Neuronal stem cell (in vitro differentiated cells): ENCODE data around the gene NUDT7.

Experiments used
- DNase-seq: peaks from one replicate; pipeline ENCODE4 v3.0.0-alpha.2; 2013; ENCODE audit warnings: low spot score
- H2AFZ ChIP-seq: one replicate; pipeline ENCODE4 v1.6.1; 2013; ENCODE audit warnings: mild to moderate bottlenecking, low read length, inconsistent platforms
- H2AK5ac ChIP-seq: 2 replicates; pipeline ENCODE4 v1.6.1; 2013; ENCODE audit warnings: low read depth, mild to moderate bottlenecking, inconsistent platforms, low read length, moderate library complexity, mixed read lengths
- H2BK120ac ChIP-seq: 2 replicates; pipeline ENCODE4 v1.6.1; 2013; ENCODE audit warnings: low read depth, mild to moderate bottlenecking, inconsistent platforms, low read length, moderate library complexity, mixed read lengths
- H2BK12ac ChIP-seq: one replicate; pipeline ENCODE4 v1.6.1; 2013; ENCODE audit warnings: low read length, inconsistent platforms
- H2BK15ac ChIP-seq: 2 replicates; pipeline ENCODE4 v1.6.1; 2013; ENCODE audit warnings: mild to moderate bottlenecking, low read length, inconsistent platforms, mixed read lengths
- H2BK5ac ChIP-seq: one replicate; pipeline ENCODE4 v1.6.1; 2013; ENCODE audit warnings: inconsistent platforms, mild to moderate bottlenecking, low read length, moderate library complexity
- H3K14ac ChIP-seq: one replicate; pipeline ENCODE4 v1.6.1; 2013; ENCODE audit warnings: low read length, inconsistent platforms
- H3K18ac ChIP-seq: 2 replicates; pipeline ENCODE4 v1.6.1; 2013; ENCODE audit warnings: low read length, inconsistent platforms
- H3K23ac ChIP-seq: 2 replicates; pipeline ENCODE4 v1.6.1; 2013; ENCODE audit warnings: low read depth, mild to moderate bottlenecking, mixed read lengths, low read length, inconsistent platforms; ENCODE audit not compliant: poor library complexity
- H3K27ac ChIP-seq: replicated peaks from 3 replicates; pipeline ENCODE4 v1.5.1; 2013; ENCODE audit warnings: low read length, inconsistent platforms
- H3K27me3 ChIP-seq, 3 experiments: 2 replicates each; pipeline ENCODE4 v1.6.1; 2013; ENCODE audit warnings: low read length in 3 of 3, mild to moderate bottlenecking in 2 of 3, inconsistent platforms in 1 of 3, low read depth in 1 of 3, mixed read lengths in 1 of 3, moderate library complexity in 1 of 3; ENCODE audit not compliant: control insufficient read depth in 3 of 3, insufficient read depth in 3 of 3
- H3K36me3 ChIP-seq, 2 donors: replicated peaks in 1 of 2; 2 replicates each; pipeline ENCODE4 v1.6.1; 2013; ENCODE audit warnings: low read length in 2 of 2; ENCODE audit not compliant: control insufficient read depth in 2 of 2, insufficient read depth in 2 of 2
- H3K4ac ChIP-seq: 2 replicates; pipeline ENCODE4 v1.6.1; 2013; ENCODE audit warnings: inconsistent platforms, mild to moderate bottlenecking, low read length, moderate library complexity
- H3K4me1 ChIP-seq, 2 donors: 1 replicate in 1 of 2; 2 replicates in 1 of 2; pipeline ENCODE4 v1.6.1; 2013; ENCODE audit warnings: low read length in 2 of 2, low read depth in 1 of 2; ENCODE audit not compliant: control insufficient read depth in 2 of 2, insufficient read depth in 1 of 2
- H3K4me2 ChIP-seq: one replicate; pipeline ENCODE4 v1.6.1; 2013; ENCODE audit warnings: mild to moderate bottlenecking, low read length, inconsistent platforms; ENCODE audit not compliant: insufficient read depth, poor library complexity, severe bottlenecking
- H3K4me3 ChIP-seq, 2 donors: 2 replicates each; pipeline ENCODE4 v1.5.1; 2013; ENCODE audit warnings: low read length in 2 of 2, mild to moderate bottlenecking in 2 of 2, inconsistent platforms in 1 of 2, moderate library complexity in 1 of 2
- H3K79me1 ChIP-seq: one replicate; pipeline ENCODE4 v1.6.1; 2013; ENCODE audit warnings: low read depth, mild to moderate bottlenecking, inconsistent platforms, low read length, moderate library complexity
- H3K9ac ChIP-seq: one replicate; pipeline ENCODE4 v1.6.1; 2013; ENCODE audit warnings: mild to moderate bottlenecking, low read depth, low read length, inconsistent platforms; ENCODE audit not compliant: poor library complexity
- H3K9me3 ChIP-seq, 2 donors: replicated peaks in 1 of 2; 2 replicates each; pipeline versions ENCODE3 to v1.6.1; 2013; ENCODE audit warnings: low read length in 2 of 2, mild to moderate bottlenecking in 2 of 2, inconsistent platforms in 1 of 2, low read depth in 1 of 2, mixed read lengths in 1 of 2, moderate library complexity in 1 of 2; ENCODE audit not compliant: control insufficient read depth in 2 of 2, insufficient read depth in 1 of 2
- H4K8ac ChIP-seq: one replicate; pipeline ENCODE4 v1.6.1; 2013; ENCODE audit warnings: low read depth, mild to moderate bottlenecking, inconsistent platforms, low read length, moderate library complexity
- H4K91ac ChIP-seq: one replicate; pipeline ENCODE4 v1.6.1; 2013; ENCODE audit warnings: low read length, low read depth, mild to moderate bottlenecking, inconsistent platforms; ENCODE audit not compliant: poor library complexity
- WGBS, 2 donors: extraction: QIAGEN DNeasy Blood & Tissue Kit; methylation state at CpG; one replicate each; pipeline ENCODE4 v1.1.7; 2013; ENCODE audit warnings: missing lambda C conversion rate in 2 of 2, mixed read lengths in 1 of 2; ENCODE audit not compliant: insufficient read length in 2 of 2, insufficient replicate concordance in 1 of 2; ENCODE audit errors: extremely low coverage in 2 of 2; 5-methylcytosine and 5-hydroxymethylcytosine counted together

The NUDT7 gene

GRCh38 chr16:77732241-77732946 is 10.1 kb downstream of the NUDT7 start:
- Histone ChIP-seq H2AK5ac (no peak overlapping the region), H2BK120ac (no peak overlapping the region), H4K8ac (no peak overlapping the region)

GRCh38 chr16:77736879-77737278 is 14.6 kb downstream of the NUDT7 start:
- H3K4ac ChIP-seq = no peak overlapping the region
- no peaks in the 10 kb centered on the region for H3K36me3 ChIP-seq
- H2AK5ac ChIP-seq = no peak overlapping the region
- no peak for DNase-seq
- no peak overlapping the region for H3K27ac ChIP-seq
- no peaks in the 10 kb centered on the region for H3K79me1 ChIP-seq
- H3K14ac ChIP-seq = no peak overlapping the region
- no peak overlapping the region for H2AFZ ChIP-seq
- no peak overlapping the region for H2BK5ac ChIP-seq
- no peaks in the 10 kb centered on the region for H3K9me3 ChIP-seq
- H3K27me3 ChIP-seq = no peaks in the 10 kb centered on the region
- no peak overlapping the region for H3K4me3 ChIP-seq
- H2BK120ac ChIP-seq = no peak overlapping the region
- no peak overlapping the region for H4K91ac ChIP-seq
- H3K4me2 ChIP-seq = no peak overlapping the region
- H2BK12ac ChIP-seq = no peak overlapping the region
- H3K23ac ChIP-seq = no peak overlapping the region
- no CpG with 5 or more reads among the region's 1 CpG for WGBS, 2 donors
- H3K9ac ChIP-seq = no peak overlapping the region
- no peak overlapping the region for H2BK15ac ChIP-seq
- no peak overlapping the region for H3K18ac ChIP-seq
- H4K8ac ChIP-seq = no peak overlapping the region
- H3K4me1 ChIP-seq = no peaks in the 10 kb centered on the region

More at GRCh38 chr16:77732241-77732946, 10.1 kb downstream of the NUDT7 start:
- Histone ChIP-seq H3K4me2 (no peak overlapping the region), H3K9ac (no peak overlapping the region), H3K27ac (no peak overlapping the region), H4K91ac (no peak overlapping the region), H3K9me3 (no peaks in the 10 kb centered on the region), H3K23ac (no peak overlapping the region), H3K4ac (no peak overlapping the region), H3K4me1 (no peaks in the 10 kb centered on the region), H2AFZ (no peak overlapping the region), H2BK5ac (no peak overlapping the region), H3K27me3 (no peaks in the 10 kb centered on the region), H3K79me1 (no peaks in the 10 kb centered on the region), H3K18ac (no peak overlapping the region), H3K4me3 (no peak overlapping the region), H2BK12ac (no peak overlapping the region), H2BK15ac (no peak overlapping the region), H3K14ac (no peak overlapping the region), H3K36me3 (peaks cover 0 to 3% of the 10 kb centered on the region in 2 donors)
- no peak for DNase-seq
- no CpG with 5 or more reads among the region's 11 CpGs for WGBS, 2 donors

GRCh38 chr16:77738706-77739558 is 16.6 kb downstream of the NUDT7 start:
- H4K8ac ChIP-seq = no peak overlapping the region

GRCh38 chr16:77739559-77739892 is 17.2 kb downstream of the NUDT7 start:
- Histone ChIP-seq H3K36me3 (no peaks in the 10 kb centered on the region), H3K27me3 (no peaks in the 10 kb centered on the region)

More at GRCh38 chr16:77738706-77739558, 16.6 kb downstream of the NUDT7 start:
- Histone ChIP-seq H3K27ac (no peak overlapping the region), H2AK5ac (no peak overlapping the region), H3K36me3 (no peaks in the 10 kb centered on the region), H3K18ac (no peak overlapping the region), H3K14ac (no peak overlapping the region), H2AFZ (no peak overlapping the region), H4K91ac (no peak overlapping the region), H3K23ac (no peak overlapping the region), H2BK12ac (no peak overlapping the region), H3K9ac (no peak overlapping the region), H3K9me3 (no peaks in the 10 kb centered on the region), H2BK5ac (no peak overlapping the region), H2BK15ac (no peak overlapping the region), H3K27me3 (no peaks in the 10 kb centered on the region), H3K4ac (no peak overlapping the region), H3K4me1 (no peaks in the 10 kb centered on the region), H2BK120ac (no peak overlapping the region), H3K4me2 (no peak overlapping the region), H3K79me1 (no peaks in the 10 kb centered on the region), H3K4me3 (no peak overlapping the region)
- DNase-seq = no peak
- WGBS, 2 donors = no CpG with 5 or more reads among the region's 10 CpGs

More at GRCh38 chr16:77739559-77739892, 17.2 kb downstream of the NUDT7 start:
- H2AK5ac ChIP-seq = no peak overlapping the region
- no peak overlapping the region for H2BK12ac ChIP-seq
- H2BK5ac ChIP-seq = no peak overlapping the region
- H2BK15ac ChIP-seq = no peak overlapping the region
- no peak overlapping the region for H2BK120ac ChIP-seq
- no CpG with 5 or more reads among the region's 1 CpG for WGBS, 2 donors
- H4K8ac ChIP-seq = no peak overlapping the region
- no peak overlapping the region for H4K91ac ChIP-seq
- no peaks in the 10 kb centered on the region for H3K4me1 ChIP-seq
- H3K9ac ChIP-seq = no peak overlapping the region
- H3K79me1 ChIP-seq = no peaks in the 10 kb centered on the region
- H3K18ac ChIP-seq = no peak overlapping the region
- no peak overlapping the region for H3K23ac ChIP-seq
- H3K9me3 ChIP-seq = no peaks in the 10 kb centered on the region
- H3K14ac ChIP-seq = no peak overlapping the region
- DNase-seq = no peak
- H3K4me3 ChIP-seq = no peak overlapping the region
- no peak overlapping the region for H3K4ac ChIP-seq
- no peak overlapping the region for H2AFZ ChIP-seq
- H3K4me2 ChIP-seq = no peak overlapping the region
- H3K27ac ChIP-seq = no peak overlapping the region
